HG03139 (cell line): ENCODE data around the gene CD200R1.

Experiments used
- ATAC-seq: cut with Tn5 transposase; IDR thresholded peaks from one replicate; pipeline ENCODE4 v1.9.1; 2021; ENCODE audit not compliant: unreplicated experiment

CD200R1 gene

GRCh38 chr3:112894258-112894657 lies 80.6 kb downstream of the CD200R1 start:
- ATAC-seq: no peak

DNA sequence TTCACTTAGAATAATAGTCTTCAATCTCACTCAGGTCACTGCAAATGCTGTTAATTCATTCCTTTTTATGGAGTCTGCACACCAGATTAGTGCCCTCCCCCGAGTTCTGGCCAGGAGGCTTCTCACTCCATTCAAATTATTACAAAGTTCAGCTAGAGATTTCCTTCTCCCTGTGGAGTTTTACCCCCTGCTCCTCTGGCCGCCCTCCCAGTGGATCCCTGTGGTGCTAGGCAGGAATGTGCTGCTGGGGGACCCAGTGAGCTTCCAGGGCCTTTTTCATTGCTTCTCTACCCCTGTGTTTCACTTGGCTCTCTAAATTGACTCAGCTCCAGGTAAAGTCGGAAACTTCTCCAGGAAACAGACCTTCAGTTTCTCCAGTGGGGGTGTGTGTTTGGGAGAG lies 85.5 kb downstream of the CD200R1 start:
- no peak for ATAC-seq

GRCh38 chr3:112888381-112889085 lies 86.4 kb downstream of the CD200R1 start:
- ATAC-seq: no peak

GRCh38 chr3:112884678-112885290 lies 90.1 kb downstream of the CD200R1 start:
- ATAC-seq: no peak

DNA sequence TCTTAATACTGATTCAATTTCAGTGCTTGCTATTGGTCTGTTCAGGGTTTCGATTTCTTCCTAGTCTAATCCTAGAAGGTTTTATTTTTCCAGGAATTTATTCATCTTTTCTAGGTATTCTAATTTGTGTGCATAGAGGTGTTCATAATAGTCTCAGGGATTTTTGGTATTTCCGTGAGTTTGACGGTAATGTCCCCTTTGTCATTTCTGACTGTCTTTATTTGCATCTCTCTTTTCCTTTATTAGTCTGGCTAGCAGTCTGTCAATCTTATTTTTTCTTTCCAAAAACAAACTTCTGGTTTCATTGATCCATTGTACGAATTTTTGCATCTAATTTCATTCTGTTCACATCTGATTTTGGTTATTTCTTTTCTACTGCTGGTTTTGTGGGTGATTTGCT lies 93.0 kb downstream of the CD200R1 start:
- ATAC-seq: no peak

- no peak for ATAC-seq
Observed at GRCh38 chr3:112875561-112875960, 99.3 kb downstream of the CD200R1 start.

- no peak for ATAC-seq
Observed at GRCh38 chr3:112874725-112875124, 100.2 kb downstream of the CD200R1 start.

- no peak for ATAC-seq
Observed at GRCh38 chr3:112873632-112874031, 101.3 kb downstream of the CD200R1 start.

- ATAC-seq: no peak
Observed at GRCh38 chr3:112871735-112872134, 103.2 kb downstream of the CD200R1 start.
